Ovary (tissue), 3 donors: ENCODE results near the gene LITAF.

Experiments used
- CTCF ChIP-seq, 3 donors: fragments of 450-650 bp in 2 of 3; fragments of 200-600 bp in 1 of 3; IDR thresholded peaks; one replicate each; pipeline versions ENCODE4 v1.5.1 to v1.8.0; 2016 to 2022; ENCODE audit warnings: antibody characterized with exemption in 3 of 3, mild to moderate bottlenecking in 1 of 3
- POLR2A ChIP-seq: fragments of 450-650 bp; IDR thresholded peaks from one replicate; pipeline ENCODE4 v1.6.1; 2017; ENCODE audit warnings: antibody characterized with exemption, mild to moderate bottlenecking, moderate library complexity
- donor health status: DM: no; HTN: no; CAD: no.

GRCh38 chr16:11556945-11557720 lies 29.6 kb downstream of the LITAF start:
- TF ChIP-seq CTCF (IDR thresholded peaks at IDR 0.05) (no peak), POLR2A (no peak)
